Peyer's patch (tissue), 4 donors: ENCODE results near the gene SLC16A12. TPM values are rescaled to one million over a fixed set of nuclear protein-coding genes. Genes with fewer than 3 reads are reported as not detected.
"Not testable (repeated sequence)": the region's sequence is repeated elsewhere in the genome, so short reads cannot be mapped to it uniquely, and the experiment has no call there.

ENCODE experiments used
- DNase-seq, 3 donors: peaks; one replicate each; pipeline ENCODE4 v3.0.0-alpha.2; 2017 to 2019
- H3K27ac ChIP-seq, 4 donors: fragments of 200-600 bp; sonication (generic); one replicate each; pipeline ENCODE4 v1.5.1; 2016 to 2019
- H3K27me3 ChIP-seq, 2 donors: fragments of 200-600 bp; sonication (generic); one replicate each; pipeline ENCODE4 v1.5.1; 2019
- H3K36me3 ChIP-seq, 3 donors: fragments of 200-600 bp; sonication (generic); one replicate each; pipeline ENCODE4 v1.5.1; 2016 to 2019
- H3K4me1 ChIP-seq, 4 donors: fragments of 200-600 bp; sonication (generic); one replicate each; pipeline ENCODE4 v1.5.1; 2016 to 2019
- H3K4me3 ChIP-seq, 4 donors: fragments of 200-600 bp; sonication (generic); 1 replicate in 3 of 4; 2 replicates in 1 of 4; pipeline ENCODE4 v1.5.1; 2016 to 2019; ENCODE audit warnings: mild to moderate bottlenecking in 1 of 4
- H3K9me3 ChIP-seq, 4 donors: fragments of 200-600 bp; sonication (generic); one replicate each; pipeline ENCODE4 v1.5.1; 2016 to 2019; ENCODE audit warnings: mild to moderate bottlenecking in 1 of 4
- POLR2A ChIP-seq, 2 donors: fragments of 450-650 bp; IDR thresholded peaks; one replicate each; pipeline ENCODE4 v1.5.1; 2017; ENCODE audit warnings: antibody characterized with exemption in 2 of 2, mild to moderate bottlenecking in 2 of 2, moderate library complexity in 2 of 2
- total RNA-seq, 4 donors: library from RNA; depleted of rRNA; stranded (reverse); fragments of >200 nt; gene quantifications; one replicate each; pipeline ENCODE4 v1.1.0, GENCODE V29; 2016
- TF ChIP-seq, protein P1 (sequence below), 6 experiments: fragments of 450-650 bp in 4 of 6; fragments of 200-600 bp in 2 of 6; sonication (generic) in 1 of 6; IDR thresholded peaks; one replicate each; pipeline ENCODE4 v1.5.1; 2017 to 2019; ENCODE audit warnings: antibody characterized with exemption in 6 of 6, mild to moderate bottlenecking in 3 of 6, moderate library complexity in 1 of 6

Gene SLC16A12
- total RNA-seq, 4 donors from 2014 or later = 0.38 TPM; not detected in 3

- no peak overlapping the region for H3K4me3 ChIP-seq
- no peak for DNase-seq
- no peak overlapping the region for H3K27ac ChIP-seq
- no peaks in the 10 kb centered on the region for H3K36me3 ChIP-seq
- H3K27me3 ChIP-seq = no peaks in the 10 kb centered on the region
- H3K9me3 ChIP-seq = no peaks in the 10 kb centered on the region
- no peaks in the 10 kb centered on the region for H3K4me1 ChIP-seq
- TF ChIP-seq, protein P1, sequence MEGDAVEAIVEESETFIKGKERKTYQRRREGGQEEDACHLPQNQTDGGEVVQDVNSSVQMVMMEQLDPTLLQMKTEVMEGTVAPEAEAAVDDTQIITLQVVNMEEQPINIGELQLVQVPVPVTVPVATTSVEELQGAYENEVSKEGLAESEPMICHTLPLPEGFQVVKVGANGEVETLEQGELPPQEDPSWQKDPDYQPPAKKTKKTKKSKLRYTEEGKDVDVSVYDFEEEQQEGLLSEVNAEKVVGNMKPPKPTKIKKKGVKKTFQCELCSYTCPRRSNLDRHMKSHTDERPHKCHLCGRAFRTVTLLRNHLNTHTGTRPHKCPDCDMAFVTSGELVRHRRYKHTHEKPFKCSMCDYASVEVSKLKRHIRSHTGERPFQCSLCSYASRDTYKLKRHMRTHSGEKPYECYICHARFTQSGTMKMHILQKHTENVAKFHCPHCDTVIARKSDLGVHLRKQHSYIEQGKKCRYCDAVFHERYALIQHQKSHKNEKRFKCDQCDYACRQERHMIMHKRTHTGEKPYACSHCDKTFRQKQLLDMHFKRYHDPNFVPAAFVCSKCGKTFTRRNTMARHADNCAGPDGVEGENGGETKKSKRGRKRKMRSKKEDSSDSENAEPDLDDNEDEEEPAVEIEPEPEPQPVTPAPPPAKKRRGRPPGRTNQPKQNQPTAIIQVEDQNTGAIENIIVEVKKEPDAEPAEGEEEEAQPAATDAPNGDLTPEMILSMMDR (IDR thresholded peaks at IDR 0.05) = no peak
- TF ChIP-seq POLR2A (IDR thresholded peaks at IDR 0.05) = no peak
Measured at GRCh38 chr10:89458784-89459183, 76.6 kb downstream of the SLC16A12 start.

DNA sequence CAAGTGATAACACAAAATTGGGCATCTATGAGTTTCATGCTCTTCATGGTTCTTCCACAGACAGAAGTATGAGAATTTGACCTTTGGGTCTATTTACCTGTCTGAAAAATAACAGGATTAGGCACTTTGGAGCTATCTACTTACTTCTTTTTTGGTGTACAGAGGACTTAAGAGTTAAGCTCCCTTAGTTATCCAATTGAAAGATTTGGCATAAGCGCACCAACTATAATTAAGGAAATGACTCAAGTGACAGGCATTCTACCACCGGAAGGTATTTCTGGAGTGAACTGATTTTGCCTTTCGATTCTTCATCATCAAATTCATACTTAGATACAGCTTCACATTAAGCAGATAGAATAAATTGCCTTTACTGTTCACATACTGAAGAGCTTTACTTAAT, 77.1 kb downstream of the SLC16A12 start:
- H3K4me3 ChIP-seq = no peak overlapping the region
- H3K27me3 ChIP-seq = no peaks in the 10 kb centered on the region
- H3K36me3 ChIP-seq = no peaks in the 10 kb centered on the region
- no peak overlapping the region for H3K27ac ChIP-seq
- DNase-seq = no peak
- no peaks in the 10 kb centered on the region for H3K4me1 ChIP-seq
- no peaks in the 10 kb centered on the region for H3K9me3 ChIP-seq
- no peak for TF ChIP-seq POLR2A (IDR thresholded peaks at IDR 0.05)
- TF ChIP-seq, protein P1 (IDR thresholded peaks at IDR 0.05) = no peak

GRCh38 chr10:89454561-89455347, 80.6 kb downstream of the SLC16A12 start:
- TF ChIP-seq POLR2A (IDR thresholded peaks at IDR 0.05) = no peak
- TF ChIP-seq, protein P1 (IDR thresholded peaks at IDR 0.05) = no peak
- no peaks in the 10 kb centered on the region for H3K9me3 ChIP-seq
- no peak for DNase-seq
- no peaks in the 10 kb centered on the region for H3K27me3 ChIP-seq
- no peak overlapping the region for H3K4me3 ChIP-seq
- H3K27ac ChIP-seq = no peak overlapping the region
- H3K36me3 ChIP-seq = no peaks in the 10 kb centered on the region
- no peaks in the 10 kb centered on the region for H3K4me1 ChIP-seq

DNA sequence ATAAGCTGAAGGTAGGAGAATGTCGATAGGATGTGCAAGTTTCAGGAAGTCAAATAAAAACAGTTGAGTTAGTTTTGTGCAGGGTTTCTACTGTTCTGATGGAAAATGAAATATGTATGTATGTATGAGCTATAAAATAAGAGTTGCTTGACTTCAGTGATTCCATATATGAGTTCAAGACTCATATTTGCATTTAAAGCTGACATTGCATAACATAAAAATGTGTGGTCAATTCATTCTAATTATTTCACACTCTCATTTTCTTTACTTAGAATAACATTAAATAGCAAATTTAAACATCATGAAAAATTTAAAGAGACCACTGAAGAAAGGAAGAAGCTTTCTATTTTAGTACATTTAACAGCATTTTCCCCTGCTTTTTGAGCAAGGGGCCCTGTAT, 83.2 kb downstream of the SLC16A12 start:
- no peaks in the 10 kb centered on the region for H3K27me3 ChIP-seq
- H3K27ac ChIP-seq = no peak overlapping the region
- H3K9me3 ChIP-seq = no peaks in the 10 kb centered on the region
- no peak for TF ChIP-seq POLR2A (IDR thresholded peaks at IDR 0.05)
- TF ChIP-seq, protein P1 (IDR thresholded peaks at IDR 0.05) = no peak
- H3K4me1 ChIP-seq = no peaks in the 10 kb centered on the region
- no peaks in the 10 kb centered on the region for H3K36me3 ChIP-seq
- no peak overlapping the region for H3K4me3 ChIP-seq
- DNase-seq = no peak

GRCh38 chr10:89450901-89451300, 84.5 kb downstream of the SLC16A12 start:
- no peak for DNase-seq
- H3K4me3 ChIP-seq = no peak overlapping the region
- H3K36me3 ChIP-seq = no peaks in the 10 kb centered on the region
- no peaks in the 10 kb centered on the region for H3K9me3 ChIP-seq
- H3K4me1 ChIP-seq = no peaks in the 10 kb centered on the region
- no peak overlapping the region for H3K27ac ChIP-seq
- no peaks in the 10 kb centered on the region for H3K27me3 ChIP-seq
- TF ChIP-seq, protein P1 (IDR thresholded peaks at IDR 0.05) = no peak
- TF ChIP-seq POLR2A (IDR thresholded peaks at IDR 0.05) = no peak

DNA sequence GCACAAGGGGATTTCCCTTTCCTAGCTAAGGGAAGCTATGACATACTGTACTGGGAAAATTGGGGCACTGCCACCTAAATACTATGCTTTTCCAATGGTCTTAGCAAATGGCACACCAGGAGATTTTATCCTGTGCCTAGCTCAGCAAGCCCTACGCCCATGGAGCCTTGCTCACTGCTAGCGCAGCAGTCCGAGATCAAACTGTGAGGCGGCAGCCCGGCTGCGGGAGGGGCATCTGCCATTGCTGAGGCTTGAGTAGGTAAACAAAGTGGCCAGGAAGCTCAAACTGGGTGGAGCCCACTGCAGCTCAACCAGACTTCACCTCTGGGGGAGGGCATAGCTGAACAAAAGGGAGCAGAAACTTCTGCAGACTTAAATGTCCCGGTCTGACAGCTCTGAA, 90.6 kb downstream of the SLC16A12 start:
- not testable (repeated sequence) for H3K9me3 ChIP-seq, H3K27me3 ChIP-seq, H3K4me3 ChIP-seq, H3K27ac ChIP-seq, H3K36me3 ChIP-seq, H3K4me1 ChIP-seq, DNase-seq
